ENCODE results near the gene PRDM2.

PRDM2 gene

DNA sequence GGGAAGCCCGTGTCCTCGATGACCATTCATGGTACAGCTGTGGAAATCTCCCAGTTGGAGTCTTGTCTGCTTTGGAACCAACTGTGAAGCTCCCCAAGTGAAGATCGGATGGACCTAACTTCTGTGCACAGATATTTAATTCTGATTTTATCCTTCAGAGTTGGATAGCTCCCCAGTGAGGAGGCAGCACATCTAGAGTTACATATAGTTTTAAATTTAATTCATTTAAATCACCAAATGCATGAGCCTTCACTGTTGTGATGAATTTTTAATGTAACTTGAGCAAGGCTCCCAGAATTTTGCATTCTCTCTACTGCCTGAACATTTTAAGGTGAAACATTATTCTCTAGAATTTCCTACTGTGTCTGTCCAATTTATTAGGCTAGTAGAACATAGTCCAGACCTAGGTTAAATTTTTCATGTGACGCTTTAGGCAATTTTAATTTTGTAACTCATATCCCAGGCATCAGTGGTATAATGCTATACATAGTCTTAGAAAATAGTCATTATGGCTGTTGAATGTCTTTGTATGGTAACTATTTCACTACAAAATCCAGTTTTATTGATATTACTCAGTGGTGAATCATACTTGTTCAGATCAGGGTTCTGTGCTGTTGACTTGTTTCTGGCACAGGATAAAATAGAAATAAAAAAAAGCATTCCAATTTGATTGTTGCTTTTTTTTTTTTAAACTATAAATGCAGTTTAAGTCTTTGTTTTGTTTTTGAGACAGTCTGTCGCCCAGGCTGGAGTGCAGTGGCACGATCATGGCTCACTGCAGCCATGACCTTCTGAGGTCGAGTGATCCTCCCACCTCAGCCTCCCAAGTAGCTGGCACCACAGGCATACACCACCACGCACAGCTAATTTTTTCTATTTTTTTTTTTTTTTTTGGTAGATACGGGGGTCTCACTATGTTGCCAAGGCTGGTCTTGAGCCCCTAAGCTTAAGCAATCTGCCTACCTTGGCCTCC is 66.9 kb downstream of the PRDM2 start:
- TF ChIP-seq, protein P1, sequence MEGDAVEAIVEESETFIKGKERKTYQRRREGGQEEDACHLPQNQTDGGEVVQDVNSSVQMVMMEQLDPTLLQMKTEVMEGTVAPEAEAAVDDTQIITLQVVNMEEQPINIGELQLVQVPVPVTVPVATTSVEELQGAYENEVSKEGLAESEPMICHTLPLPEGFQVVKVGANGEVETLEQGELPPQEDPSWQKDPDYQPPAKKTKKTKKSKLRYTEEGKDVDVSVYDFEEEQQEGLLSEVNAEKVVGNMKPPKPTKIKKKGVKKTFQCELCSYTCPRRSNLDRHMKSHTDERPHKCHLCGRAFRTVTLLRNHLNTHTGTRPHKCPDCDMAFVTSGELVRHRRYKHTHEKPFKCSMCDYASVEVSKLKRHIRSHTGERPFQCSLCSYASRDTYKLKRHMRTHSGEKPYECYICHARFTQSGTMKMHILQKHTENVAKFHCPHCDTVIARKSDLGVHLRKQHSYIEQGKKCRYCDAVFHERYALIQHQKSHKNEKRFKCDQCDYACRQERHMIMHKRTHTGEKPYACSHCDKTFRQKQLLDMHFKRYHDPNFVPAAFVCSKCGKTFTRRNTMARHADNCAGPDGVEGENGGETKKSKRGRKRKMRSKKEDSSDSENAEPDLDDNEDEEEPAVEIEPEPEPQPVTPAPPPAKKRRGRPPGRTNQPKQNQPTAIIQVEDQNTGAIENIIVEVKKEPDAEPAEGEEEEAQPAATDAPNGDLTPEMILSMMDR (IDR thresholded peaks at IDR 0.05; ENCODE audit: extremely low read depth, missing control alignments) = no peak
- DNase-seq (ENCODE audit: low spot score) = no peak

DNA sequence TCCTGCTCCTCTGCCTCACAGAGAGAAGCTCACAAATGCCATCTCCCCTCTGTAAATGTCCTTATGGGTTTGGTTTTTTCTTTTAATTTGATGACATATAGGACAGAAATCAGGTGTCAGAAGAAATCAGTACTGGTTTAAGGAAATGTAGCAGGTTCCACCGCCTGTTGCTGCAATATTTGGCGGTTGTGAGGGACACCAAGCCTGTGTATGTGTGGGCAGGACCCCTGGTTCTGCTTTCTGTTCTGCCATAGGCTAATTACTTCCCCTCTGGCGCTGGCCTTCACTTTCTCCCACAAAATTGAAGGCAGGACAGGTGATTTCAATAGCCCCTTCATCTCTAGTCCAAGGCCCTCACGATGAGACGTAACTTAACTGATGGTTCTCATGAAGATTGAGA is 69.2 kb downstream of the PRDM2 start:
- TF ChIP-seq, protein P1 (IDR thresholded peaks at IDR 0.05; ENCODE audit: extremely low read depth, missing control alignments) = no peak
- no peak for DNase-seq (ENCODE audit: low spot score)

DNA sequence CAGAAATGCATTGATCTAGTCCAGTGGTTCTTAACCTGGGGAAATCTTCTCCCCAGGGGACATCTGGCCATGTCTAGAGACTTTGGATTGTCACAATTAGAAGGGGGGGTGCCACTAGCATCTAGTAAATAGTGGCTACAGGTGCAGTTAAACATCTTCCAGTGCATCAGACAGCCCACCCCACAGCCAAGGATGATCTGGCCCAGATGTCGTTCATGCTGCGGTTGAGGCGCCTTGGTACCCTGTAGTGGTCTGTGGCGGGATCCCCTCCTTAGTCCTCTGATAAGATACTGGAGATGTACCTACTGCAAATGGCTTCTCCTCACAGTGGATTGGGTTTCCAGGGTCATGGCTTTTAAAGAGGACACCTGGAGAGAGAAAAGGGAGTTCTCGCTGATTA is 69.8 kb downstream of the PRDM2 start:
- TF ChIP-seq, protein P1 (IDR thresholded peaks at IDR 0.05; ENCODE audit: extremely low read depth, missing control alignments) = no peak
- no peak for DNase-seq (ENCODE audit: low spot score)

GRCh38 chr1:13770743-13771142 is 70.8 kb downstream of the PRDM2 start:
- no peak for DNase-seq (ENCODE audit: low spot score)
- TF ChIP-seq, protein P1 (IDR thresholded peaks at IDR 0.05; ENCODE audit: extremely low read depth, missing control alignments) = no peak

DNA sequence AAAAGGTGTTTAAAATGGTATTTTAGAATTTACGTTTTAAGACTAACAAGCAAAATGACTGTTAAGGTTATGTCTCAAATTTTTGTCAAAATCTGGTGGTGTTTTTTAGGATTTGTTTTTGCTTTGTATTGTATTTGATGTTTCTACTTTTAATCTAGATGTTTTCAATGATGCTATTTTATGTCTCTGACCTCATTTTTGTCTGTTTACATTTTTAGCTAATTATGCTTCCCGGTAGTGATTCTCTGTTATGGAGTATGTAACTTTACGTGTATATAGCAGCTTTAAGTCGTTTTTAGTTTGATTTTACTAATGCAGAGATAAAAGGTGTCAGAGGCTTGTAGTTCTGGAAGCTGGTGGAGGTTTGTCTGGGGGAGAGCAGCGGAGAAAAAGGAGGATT is 71.8 kb downstream of the PRDM2 start:
- TF ChIP-seq, protein P1 (IDR thresholded peaks at IDR 0.05; ENCODE audit: extremely low read depth, missing control alignments) = no peak
- DNase-seq (ENCODE audit: low spot score) = no peak

GRCh38 chr1:13772271-13772670 is 72.3 kb downstream of the PRDM2 start:
- TF ChIP-seq, protein P1 (IDR thresholded peaks at IDR 0.05; ENCODE audit: extremely low read depth, missing control alignments) = no peak
- no peak for DNase-seq (ENCODE audit: low spot score)

GRCh38 chr1:13774121-13774520 is 74.1 kb downstream of the PRDM2 start:
- DNase-seq (ENCODE audit: low spot score) = no peak
- TF ChIP-seq, protein P1 (IDR thresholded peaks at IDR 0.05; ENCODE audit: extremely low read depth, missing control alignments) = no peak
